Nephron progenitor cell (in vitro differentiated cells): Measurements from ENCODE around the gene TIFAB.

Source experiments
- DNase-seq: peaks from one replicate; pipeline ENCODE4 v3.0.0; 2021
- H3K27ac Mint-ChIP-seq: 2 replicates; pipeline ENCODE4 v1.8.0; 2021; ENCODE audit warnings: mild to moderate bottlenecking, moderate library complexity, mixed read lengths
- H3K27me3 Mint-ChIP-seq: 2 replicates; pipeline ENCODE4 v1.8.0; 2021; ENCODE audit warnings: mild to moderate bottlenecking, low read depth, mixed read lengths; ENCODE audit not compliant: poor library complexity
- H3K36me3 Mint-ChIP-seq: 2 replicates; pipeline ENCODE4 v1.8.0; 2021; ENCODE audit warnings: low read depth, mixed read lengths
- H3K4me1 Mint-ChIP-seq: 2 replicates; pipeline ENCODE4 v1.8.0; 2021; ENCODE audit warnings: mixed read lengths
- H3K4me3 Mint-ChIP-seq: 2 replicates; pipeline ENCODE4 v1.8.0; 2021; ENCODE audit warnings: mild to moderate bottlenecking, moderate library complexity, mixed read lengths
- H3K9me3 Mint-ChIP-seq: 2 replicates; pipeline ENCODE4 v1.8.0; 2021; ENCODE audit warnings: mild to moderate bottlenecking, moderate library complexity, mixed read lengths
- CTCF ChIP-seq: fragments of 200-600 bp; sonication (generic); IDR thresholded peaks from 2 replicates; pipeline ENCODE4 v1.5.0; 2021; ENCODE audit warnings: antibody characterized with exemption

Gene TIFAB

GRCh38 chr5:135426102-135427082 lies 25.8 kb downstream of the TIFAB start:
- peak; percentile 51 for TF ChIP-seq CTCF
- H3K4me3 Mint-ChIP-seq, result no peak overlapping the region
- H3K27ac Mint-ChIP-seq, result no peak overlapping the region

GRCh38 chr5:135425641-135426040 lies 26.5 kb downstream of the TIFAB start:
- peaks cover 15% of the 10 kb centered on the region for H3K36me3 Mint-ChIP-seq
- H3K4me3 Mint-ChIP-seq, result no peak overlapping the region
- peaks cover 30% of the 10 kb centered on the region for H3K9me3 Mint-ChIP-seq
- no peak overlapping the region for H3K27ac Mint-ChIP-seq
- H3K4me1 Mint-ChIP-seq, result peaks cover 18% of the 10 kb centered on the region
- no peak for TF ChIP-seq CTCF
- peaks cover 14% of the 10 kb centered on the region for H3K27me3 Mint-ChIP-seq
- no peak for DNase-seq

More at GRCh38 chr5:135426102-135427082, 25.8 kb downstream of the TIFAB start:
- DNase-seq, result no peak
- Mint-ChIP-seq H3K36me3 (peaks cover 15% of the 10 kb centered on the region), H3K4me1 (peaks cover 18% of the 10 kb centered on the region), H3K9me3 (peaks cover 30% of the 10 kb centered on the region), H3K27me3 (peaks cover 7% of the 10 kb centered on the region)

- H3K4me3 Mint-ChIP-seq, result no peak overlapping the region
- H3K9me3 Mint-ChIP-seq, result peaks cover 25% of the 10 kb centered on the region
- DNase-seq, result no peak
- no peak overlapping the region for H3K27ac Mint-ChIP-seq
- H3K36me3 Mint-ChIP-seq, result peaks cover 8% of the 10 kb centered on the region
- H3K27me3 Mint-ChIP-seq, result peaks cover 20% of the 10 kb centered on the region
- no peaks in the 10 kb centered on the region for H3K4me1 Mint-ChIP-seq
- no peak for TF ChIP-seq CTCF
These were observed 28.3 kb downstream of the TIFAB start for GRCh38 chr5:135423846-135424168.

GRCh38 chr5:135423146-135423845 lies 28.9 kb downstream of the TIFAB start:
- no peak overlapping the region for H3K4me3 Mint-ChIP-seq
- TF ChIP-seq CTCF, result no peak
- no peaks in the 10 kb centered on the region for H3K4me1 Mint-ChIP-seq
- peaks cover 20% of the 10 kb centered on the region for H3K27me3 Mint-ChIP-seq
- H3K9me3 Mint-ChIP-seq, result peaks cover 20% of the 10 kb centered on the region
- DNase-seq, result no peak
- no peak overlapping the region for H3K27ac Mint-ChIP-seq
- H3K36me3 Mint-ChIP-seq, result peaks cover 2% of the 10 kb centered on the region

GRCh38 chr5:135422419-135422818 lies 29.7 kb downstream of the TIFAB start:
- Mint-ChIP-seq H3K9me3 (peaks cover 13% of the 10 kb centered on the region), H3K27me3 (peaks cover 26% of the 10 kb centered on the region), H3K4me1 (no peaks in the 10 kb centered on the region), H3K27ac (no peak overlapping the region), H3K4me3 (no peak overlapping the region), H3K36me3 (no peaks in the 10 kb centered on the region)
- DNase-seq, result no peak
- TF ChIP-seq CTCF, result no peak
